ENCODE results near the gene EPHA6. TPM values are rescaled to one million over a fixed set of nuclear protein-coding genes. Genes with fewer than 3 reads are reported as not detected.

Gene EPHA6
- total and polyA plus RNA-seq, 9 donors: 2.0 to 20.9 (median 9.2) TPM

DNA sequence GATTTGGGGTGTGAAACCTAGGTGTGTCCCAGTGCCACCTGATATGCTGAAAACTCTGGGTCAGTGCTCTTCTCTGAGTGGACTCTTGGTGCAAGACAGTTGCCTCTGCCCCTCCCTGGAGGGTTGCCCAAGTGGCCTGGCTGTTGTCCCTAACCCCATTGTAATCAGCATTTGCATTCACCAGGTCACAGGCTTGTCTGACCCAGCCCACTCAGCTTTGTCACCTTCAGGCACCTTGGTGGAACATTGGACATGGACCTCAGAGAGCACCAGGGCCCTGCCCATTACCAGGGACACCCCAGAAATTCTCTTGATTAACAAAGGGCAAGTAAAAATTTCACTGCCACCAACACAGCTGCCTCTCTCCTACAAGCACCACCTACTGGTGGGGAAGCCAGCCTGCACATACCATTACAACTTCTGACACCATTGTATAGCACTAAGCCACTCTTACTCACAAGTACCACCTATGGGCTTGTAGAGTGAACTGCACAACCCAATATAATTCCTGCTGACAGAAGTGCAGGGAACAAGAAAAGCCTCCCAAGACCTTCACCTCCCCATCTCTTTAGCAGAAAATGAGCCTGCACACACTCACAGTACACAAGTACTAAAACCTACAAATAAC, 324.6 kb downstream of the EPHA6 start:
- Histone ChIP-seq H3K4me1 (ENCODE audit: insufficient read depth) (no peaks in the 10 kb centered on the region), H3K9me3 (no peaks in the 10 kb centered on the region), H3K36me3 (no peaks in the 10 kb centered on the region), H3K4me3 (no peak overlapping the region), H3K27ac (no peak overlapping the region), H3K27me3 (no peaks in the 10 kb centered on the region)
- TF ChIP-seq POLR2A (IDR thresholded peaks at IDR 0.05) (no peak), EP300 (IDR thresholded peaks at IDR 0.05) (no peak)
- TF ChIP-seq, protein P1, sequence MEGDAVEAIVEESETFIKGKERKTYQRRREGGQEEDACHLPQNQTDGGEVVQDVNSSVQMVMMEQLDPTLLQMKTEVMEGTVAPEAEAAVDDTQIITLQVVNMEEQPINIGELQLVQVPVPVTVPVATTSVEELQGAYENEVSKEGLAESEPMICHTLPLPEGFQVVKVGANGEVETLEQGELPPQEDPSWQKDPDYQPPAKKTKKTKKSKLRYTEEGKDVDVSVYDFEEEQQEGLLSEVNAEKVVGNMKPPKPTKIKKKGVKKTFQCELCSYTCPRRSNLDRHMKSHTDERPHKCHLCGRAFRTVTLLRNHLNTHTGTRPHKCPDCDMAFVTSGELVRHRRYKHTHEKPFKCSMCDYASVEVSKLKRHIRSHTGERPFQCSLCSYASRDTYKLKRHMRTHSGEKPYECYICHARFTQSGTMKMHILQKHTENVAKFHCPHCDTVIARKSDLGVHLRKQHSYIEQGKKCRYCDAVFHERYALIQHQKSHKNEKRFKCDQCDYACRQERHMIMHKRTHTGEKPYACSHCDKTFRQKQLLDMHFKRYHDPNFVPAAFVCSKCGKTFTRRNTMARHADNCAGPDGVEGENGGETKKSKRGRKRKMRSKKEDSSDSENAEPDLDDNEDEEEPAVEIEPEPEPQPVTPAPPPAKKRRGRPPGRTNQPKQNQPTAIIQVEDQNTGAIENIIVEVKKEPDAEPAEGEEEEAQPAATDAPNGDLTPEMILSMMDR (IDR thresholded peaks at IDR 0.05): no peak
- DNase-seq: no peak
- intact Hi-C loops (cut with DNase I): no loop called here

DNA sequence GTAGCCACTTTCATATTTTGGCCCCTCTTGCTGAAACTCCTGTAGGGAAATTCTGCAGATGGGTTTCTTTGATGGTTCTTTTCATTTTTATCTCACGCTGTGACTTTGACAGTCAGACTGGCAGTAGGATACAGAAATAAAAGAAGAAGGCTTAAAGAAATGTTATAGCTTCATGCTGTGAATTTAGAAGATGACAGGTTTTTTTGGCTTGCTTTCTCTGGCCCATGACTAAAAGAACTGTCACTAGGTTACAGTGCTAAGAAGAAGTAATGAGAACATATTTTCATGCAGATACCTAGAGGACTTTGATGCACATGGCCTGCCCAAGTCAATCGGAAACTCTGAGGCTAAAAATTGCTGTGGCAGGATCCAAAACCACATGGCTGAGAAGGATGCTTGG, 334.5 kb downstream of the EPHA6 start:
- H3K27me3 ChIP-seq: no peaks in the 10 kb centered on the region
- intact Hi-C loops (cut with DNase I): no loop called here
- WGBS, 3 donors: 81 to 90% (median 89%) methylated on average over 2 of the region's 2 CpGs
- TF ChIP-seq EP300 (IDR thresholded peaks at IDR 0.05) (no peak), POLR2A (IDR thresholded peaks at IDR 0.05) (no peak)
- TF ChIP-seq, protein P1 (IDR thresholded peaks at IDR 0.05): no peak
- no peaks in the 10 kb centered on the region for H3K36me3 ChIP-seq
- H3K4me1 ChIP-seq (ENCODE audit: insufficient read depth): no peaks in the 10 kb centered on the region
- no peak for DNase-seq
- H3K9me3 ChIP-seq: no peaks in the 10 kb centered on the region
- H3K4me3 ChIP-seq: no peak overlapping the region
- no peak overlapping the region for H3K27ac ChIP-seq

DNA sequence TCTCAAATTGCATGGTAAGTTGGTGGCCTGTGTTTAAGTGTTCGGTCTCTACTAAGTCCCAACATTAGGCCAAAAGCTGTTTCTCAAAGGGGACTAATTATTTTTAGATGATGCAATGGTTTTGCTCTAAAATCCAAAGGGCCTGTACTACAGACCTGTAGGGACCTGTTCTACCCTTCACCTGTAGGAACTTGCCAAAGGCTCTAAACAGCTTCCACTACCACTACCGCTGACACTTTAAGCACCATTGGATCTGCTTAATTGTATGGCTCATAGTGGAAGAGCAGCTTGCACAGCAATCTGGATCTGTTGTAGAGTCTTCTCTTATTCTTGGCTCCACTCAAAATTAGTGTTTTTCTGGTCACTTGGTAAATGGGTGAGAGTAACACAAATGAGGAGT, 346.8 kb downstream of the EPHA6 start:
- H3K27ac ChIP-seq: no peak overlapping the region
- TF ChIP-seq EP300 (IDR thresholded peaks at IDR 0.05): no peak
- TF ChIP-seq, protein P1 (IDR thresholded peaks at IDR 0.05): no peak
- no peak for TF ChIP-seq POLR2A (IDR thresholded peaks at IDR 0.05)
- no peaks in the 10 kb centered on the region for H3K36me3 ChIP-seq
- no peaks in the 10 kb centered on the region for H3K9me3 ChIP-seq
- intact Hi-C loops (cut with DNase I): no loop called here
- no peak overlapping the region for H3K4me3 ChIP-seq
- H3K4me1 ChIP-seq (ENCODE audit: insufficient read depth): no peaks in the 10 kb centered on the region
- WGBS, 3 donors: 68 to 98% (median 95%) methylated on average over 2 of the region's 2 CpGs
- H3K27me3 ChIP-seq: no peaks in the 10 kb centered on the region
- no peak for DNase-seq

DNA sequence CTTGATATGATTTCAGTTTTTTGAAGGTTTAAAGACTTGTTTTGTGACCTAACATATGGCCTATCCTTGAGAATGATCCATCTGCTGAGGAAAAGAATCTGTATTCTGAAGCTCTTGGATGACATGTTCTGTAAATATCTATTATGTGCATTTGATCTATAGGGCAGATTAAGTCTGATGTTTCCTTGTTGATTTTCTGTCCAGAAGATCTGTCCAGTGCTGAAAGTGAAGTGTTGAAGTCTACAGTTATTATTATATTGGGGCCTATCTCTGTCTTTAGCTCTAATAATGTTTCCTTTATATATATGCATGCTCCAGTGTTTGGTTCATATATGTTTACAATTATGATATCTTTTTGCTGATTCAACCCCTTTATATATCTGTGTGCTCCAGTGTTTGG, 362.8 kb downstream of the EPHA6 start:
- no peak for TF ChIP-seq EP300 (IDR thresholded peaks at IDR 0.05)
- no peak for TF ChIP-seq POLR2A (IDR thresholded peaks at IDR 0.05)
- TF ChIP-seq, protein P1 (IDR thresholded peaks at IDR 0.05): no peak

More for the DNA sequence above, 362.8 kb downstream of the EPHA6 start:
- no peak overlapping the region for H3K4me3 ChIP-seq
- no peaks in the 10 kb centered on the region for H3K36me3 ChIP-seq
- intact Hi-C loops (cut with DNase I): no loop called here
- no peak overlapping the region for H3K27ac ChIP-seq
- no peaks in the 10 kb centered on the region for H3K4me1 ChIP-seq (ENCODE audit: insufficient read depth)
- no peak for DNase-seq
- no peaks in the 10 kb centered on the region for H3K9me3 ChIP-seq
- H3K27me3 ChIP-seq: no peaks in the 10 kb centered on the region
